Mesenteric fat pad (tissue), 1 donor: Measurements from ENCODE around the gene KIAA1755. TPM values are rescaled to one million over a fixed set of nuclear protein-coding genes. Genes with fewer than 3 reads are reported as not detected.
A peak's percentile ranks its signal among the peaks of the same experiment; 100 is the strongest.

ENCODE experiments used
- DNase-seq: peaks from one replicate; pipeline ENCODE4 v3.0.0-alpha.2; 2020; ENCODE audit warnings: low spot score
- total RNA-seq: library from RNA; stranded (reverse); fragmentation: NEBNext Ultra II Directional; extraction: Animal tissue kit (Norgen Biotek cat#: 25700); gene quantifications from one replicate; pipeline ENCODE4 v1.2.1, GENCODE V29; 2021
- donor health status: DM: yes; HTN: yes; CAD: no.

The KIAA1755 gene
- total RNA-seq, 1 donor from 2014 or later, result 5.6 TPM

DNA sequence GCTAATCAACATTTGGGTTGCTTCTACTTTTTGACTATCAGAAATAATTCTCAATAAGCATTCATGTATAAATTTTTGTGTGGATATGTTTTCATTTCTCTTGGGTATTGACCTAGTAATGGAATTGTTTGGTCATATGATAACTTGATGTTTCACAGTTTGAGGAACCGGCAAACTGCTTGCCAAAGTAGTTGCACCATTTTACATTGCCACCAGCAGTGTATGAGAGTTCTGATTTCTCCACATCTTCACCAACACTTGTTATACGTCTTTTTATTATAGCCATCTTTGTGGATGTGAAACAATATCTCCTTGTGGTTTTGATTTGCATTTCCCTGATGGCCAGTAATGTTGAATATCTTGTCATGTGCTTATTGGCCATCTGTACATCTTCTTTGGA is 52.9 kb downstream of the KIAA1755 start:
- no peak for DNase-seq

DNA sequence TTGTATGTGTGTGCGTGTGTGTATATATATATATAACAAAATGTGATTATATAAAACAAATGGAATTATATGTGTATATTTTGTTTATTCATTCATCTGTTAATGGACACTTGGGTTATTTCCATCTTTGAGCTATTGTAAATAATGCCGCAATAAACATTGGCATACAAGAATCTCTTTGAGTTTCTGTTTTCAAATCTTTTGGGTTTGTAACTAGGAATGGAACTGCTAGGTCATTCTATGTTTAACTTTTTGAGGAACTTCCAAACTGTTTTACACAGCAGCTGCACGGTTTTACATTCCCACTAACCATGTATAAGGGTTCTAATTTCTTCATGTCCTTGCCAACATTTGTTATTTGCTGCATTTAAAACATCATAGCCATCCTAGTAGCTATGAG is 55.5 kb downstream of the KIAA1755 start:
- DNase-seq, result no peak

DNA sequence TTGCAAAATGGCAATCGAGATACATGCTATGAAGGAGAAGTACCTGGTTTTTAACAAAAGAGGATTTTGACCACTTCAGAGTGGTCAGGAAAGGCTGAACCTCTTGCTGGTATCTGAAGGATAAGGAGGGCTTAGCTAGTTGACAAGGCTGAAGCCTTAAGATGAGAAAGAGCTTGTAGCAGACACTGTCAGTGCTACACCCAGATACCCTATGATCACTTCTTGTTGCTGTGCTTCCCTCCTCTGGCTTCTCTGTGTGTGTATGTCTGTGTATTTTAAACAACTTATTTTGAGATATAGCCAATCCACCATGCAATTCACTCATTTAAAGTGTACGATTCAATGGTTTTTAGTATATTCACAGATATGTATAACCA is 56.6 kb downstream of the KIAA1755 start:
- DNase-seq, result no peak

DNA sequence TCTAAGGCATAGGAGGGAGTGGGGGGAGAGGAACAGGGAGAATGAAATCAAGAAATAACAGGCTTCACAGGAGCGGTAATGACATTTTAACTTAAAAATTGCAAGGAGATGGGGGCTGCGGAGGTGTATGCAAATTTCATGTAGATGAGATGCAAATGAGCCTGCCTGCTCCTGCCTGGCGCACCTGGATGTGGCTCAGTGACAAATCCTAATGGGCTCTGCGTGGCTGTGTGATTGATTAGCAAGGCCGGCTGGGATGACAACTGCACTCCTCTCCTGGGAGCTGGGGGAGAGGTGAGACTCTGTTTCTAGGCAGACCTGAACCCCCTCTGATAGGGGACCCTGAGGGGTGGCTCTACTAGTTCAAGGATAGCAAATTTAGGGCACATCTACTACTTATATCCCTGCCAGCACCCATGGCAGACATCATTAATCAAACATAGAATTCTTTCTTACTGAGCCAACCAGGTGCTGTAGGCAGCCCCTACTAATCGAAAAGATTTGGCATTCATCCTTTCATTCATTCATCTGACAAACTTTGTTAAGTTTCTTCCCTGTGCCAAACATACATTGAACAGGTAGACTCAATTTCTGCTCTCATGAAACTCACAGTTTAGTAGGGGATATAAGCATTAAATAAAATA is 57.1 kb downstream of the KIAA1755 start:
- DNase-seq, result peak; percentile 77

DNA sequence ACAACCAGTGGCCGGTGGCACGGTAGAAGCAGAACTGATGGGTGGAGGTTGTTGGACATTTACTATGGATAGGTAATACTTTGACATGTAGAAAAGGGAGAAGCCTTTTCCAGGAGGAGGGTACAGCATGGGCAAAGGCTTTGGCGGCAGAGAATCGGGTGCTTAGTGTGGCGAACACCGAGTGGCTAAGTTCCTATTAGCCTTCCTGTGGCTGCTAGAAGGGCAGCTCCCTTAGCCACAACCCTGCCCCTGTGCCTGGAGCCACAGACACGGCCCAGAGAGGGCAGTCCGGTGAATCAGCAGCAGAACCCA is 57.6 kb downstream of the KIAA1755 start:
- DNase-seq, result peak; percentile 43

DNA sequence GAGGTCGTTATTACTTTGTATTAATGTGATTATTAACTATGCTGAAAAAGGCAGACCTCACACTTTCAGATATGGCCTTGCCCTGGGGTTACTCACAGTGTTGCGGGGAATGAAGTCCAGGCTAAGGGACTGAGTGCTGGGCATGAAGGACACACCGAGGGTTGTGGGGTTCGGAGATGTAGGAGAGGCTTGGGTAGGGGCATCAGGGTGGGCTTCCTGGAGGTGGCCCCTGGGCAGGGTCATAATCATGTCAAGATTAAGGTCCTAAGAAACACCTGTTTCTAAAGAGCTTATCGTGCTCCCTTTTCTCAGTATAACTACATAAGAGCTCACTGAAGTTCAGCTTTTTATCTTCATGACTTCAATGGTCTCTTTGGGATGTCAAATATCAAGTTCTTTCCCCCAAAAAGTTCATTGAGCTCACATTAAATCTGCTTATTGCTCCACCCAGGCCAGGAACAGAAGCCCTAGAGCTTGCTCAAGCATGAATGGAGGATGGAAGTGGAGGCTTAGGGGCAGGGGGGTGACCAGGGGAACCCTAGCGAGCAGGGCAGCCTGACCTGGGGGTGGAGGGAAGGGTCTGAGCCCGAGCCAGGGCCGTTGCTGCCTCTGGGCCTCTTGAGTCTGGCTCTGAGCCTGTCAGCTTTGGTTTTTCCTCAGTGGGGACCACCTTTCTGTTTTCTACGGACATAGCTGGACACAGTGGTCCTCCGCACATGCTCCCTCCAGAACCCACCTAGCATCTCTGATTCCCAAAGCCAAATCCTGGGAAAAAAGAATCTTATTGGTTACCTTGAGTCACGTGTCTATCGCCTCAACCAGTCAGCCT is 58.2 kb downstream of the KIAA1755 start:
- peak; percentile 64 for DNase-seq

DNA sequence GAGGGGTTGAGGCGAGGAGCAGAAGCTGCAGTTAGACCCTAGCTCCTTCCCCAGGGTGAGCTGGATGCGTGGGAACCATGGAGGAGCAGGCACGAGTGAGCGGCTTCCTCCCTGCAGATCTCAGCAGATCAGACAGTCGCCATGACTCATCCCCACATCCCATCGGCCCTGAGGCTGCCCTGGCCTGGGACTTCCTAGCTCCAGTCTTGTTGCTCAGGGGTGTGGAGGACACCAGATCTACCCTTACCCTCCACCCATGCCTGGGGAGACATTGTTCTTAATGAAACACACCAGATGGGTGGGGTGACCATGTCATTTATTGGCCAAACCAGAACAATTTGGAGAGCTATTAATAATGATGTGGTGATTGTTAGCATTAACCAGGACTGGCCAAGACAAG is 59.2 kb downstream of the KIAA1755 start:
- DNase-seq, result peak; percentile 88

DNA sequence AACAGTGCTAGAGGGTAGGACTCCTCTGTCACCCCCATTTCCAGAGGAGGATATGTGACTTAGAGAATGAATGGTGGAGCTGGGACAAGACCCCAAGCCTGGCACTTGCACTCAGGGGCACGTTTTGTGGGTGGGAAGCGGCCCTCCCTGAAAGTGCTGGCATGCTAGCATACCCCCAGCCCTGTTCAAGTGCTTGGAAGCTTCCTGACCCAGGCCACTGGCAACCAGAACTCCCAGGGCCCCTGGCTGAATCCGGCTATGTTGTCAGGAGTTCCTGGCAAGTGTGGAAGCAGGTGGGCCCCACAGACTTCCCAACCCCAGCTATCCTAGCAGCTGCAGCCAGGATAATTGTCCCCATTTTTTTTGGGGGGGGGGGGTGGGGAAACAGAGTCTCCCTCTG is 59.9 kb downstream of the KIAA1755 start:
- peak; percentile 62 for DNase-seq

DNA sequence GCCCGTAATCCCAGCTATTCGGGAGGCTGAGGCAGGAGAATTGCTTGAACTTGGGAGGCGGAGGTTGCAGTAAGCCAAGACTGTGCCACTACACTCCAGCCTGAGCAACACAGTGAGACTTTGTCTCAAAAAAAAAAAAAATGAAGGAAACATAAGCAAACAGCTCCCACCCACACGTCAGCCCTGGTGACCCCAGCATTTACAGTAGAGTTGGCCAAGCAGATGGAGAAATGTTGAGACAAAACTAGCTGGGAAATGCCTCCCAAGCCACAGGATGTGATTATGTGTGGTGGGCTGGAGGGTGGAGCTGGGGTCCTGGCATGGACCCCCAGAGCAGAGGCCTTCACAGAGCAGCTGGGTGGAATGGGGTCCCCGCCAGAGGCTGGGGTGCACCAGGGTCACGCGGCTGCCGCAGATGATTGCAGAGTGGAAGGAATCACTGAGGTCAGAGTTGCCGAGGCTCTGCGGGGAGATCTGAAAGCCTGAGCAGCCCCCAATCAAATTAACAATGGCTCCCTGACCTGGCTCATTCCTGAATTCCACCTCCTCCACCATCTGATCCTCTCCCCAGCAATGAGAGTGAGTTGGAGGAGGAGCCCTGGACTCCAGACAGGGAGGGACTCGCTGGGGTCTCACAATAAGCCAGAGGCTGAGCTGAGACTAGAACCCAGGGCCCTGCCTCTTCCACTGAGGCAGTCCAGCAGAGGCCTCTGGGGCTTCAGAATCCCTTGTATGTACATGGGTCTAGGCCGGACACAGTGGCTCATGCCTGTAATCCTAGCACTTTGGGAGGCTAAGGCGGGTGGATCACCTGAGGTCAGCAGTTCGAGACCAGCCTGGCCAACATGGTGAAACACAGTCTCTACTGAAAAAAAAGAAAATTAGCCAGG is 60.8 kb downstream of the KIAA1755 start:
- peak; percentile 62 for DNase-seq

DNA sequence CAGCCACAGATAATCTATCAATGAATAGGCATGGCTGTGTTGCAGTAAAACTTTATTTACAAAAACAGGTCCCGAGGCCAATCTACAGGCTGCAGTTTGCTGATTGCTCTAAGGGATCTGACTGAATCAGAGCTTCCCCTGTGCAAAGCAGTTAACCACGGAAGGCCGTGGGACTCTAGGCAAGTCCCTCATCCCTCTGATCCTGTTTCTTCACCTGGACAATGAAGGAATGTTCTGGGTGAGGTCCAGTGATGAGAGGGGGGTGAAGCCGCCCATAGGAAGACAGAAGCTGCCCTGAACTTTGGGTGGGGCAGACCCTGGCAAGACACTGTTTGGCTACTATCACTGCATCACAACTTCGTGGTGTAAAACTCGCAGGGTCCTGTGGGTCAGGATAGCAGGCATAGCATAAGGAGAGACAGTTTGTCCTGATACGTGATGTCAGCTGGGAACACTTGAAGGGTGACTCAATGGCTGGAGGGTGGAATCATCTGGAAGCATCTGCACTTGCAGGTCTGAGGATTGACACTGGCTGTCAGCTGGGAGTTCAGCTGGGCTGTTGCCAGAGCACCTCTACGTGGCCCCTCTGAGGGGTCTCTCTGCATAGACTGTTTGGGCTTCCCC is 62.2 kb downstream of the KIAA1755 start:
- peak; percentile 62 for DNase-seq

DNA sequence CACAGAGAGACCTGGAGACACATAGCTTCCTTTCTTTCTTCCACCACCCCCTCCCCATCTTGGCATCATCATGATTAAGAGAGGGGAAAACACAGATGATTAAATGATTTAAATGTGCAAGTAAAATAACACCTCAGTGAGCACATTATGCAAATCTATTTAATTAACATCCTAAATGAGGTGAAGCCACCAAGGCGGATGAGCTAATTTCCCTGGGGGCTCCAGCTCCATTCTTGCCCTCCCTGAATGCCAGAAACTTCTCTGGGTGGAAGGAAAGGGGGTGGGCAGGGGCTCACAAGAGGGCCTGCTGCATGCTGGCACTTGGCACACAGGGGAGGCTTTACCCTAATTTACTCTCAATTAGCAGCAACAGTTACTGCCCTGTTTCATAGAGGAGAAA is 62.9 kb downstream of the KIAA1755 start:
- peak; percentile 24 for DNase-seq

DNA sequence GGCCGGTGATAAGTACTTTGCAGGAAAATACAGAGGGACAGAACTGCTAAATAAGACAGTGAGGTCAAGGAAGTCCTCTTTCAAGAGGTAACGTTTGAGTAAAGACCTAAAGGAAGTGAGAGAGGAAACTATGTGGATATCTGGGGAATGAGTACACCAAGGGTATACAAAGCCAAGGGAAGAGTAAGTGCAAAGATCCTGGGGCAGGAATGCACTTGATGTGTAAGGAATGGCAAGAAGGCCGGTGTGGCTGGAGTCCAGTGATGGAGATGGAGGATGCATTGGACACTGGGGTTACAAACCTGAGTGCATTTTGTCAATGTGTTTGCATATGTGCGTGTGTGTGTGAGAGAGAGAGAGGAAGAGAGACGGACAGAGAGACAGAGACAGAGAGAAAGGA is 63.3 kb downstream of the KIAA1755 start:
- peak; percentile 6 for DNase-seq

DNA sequence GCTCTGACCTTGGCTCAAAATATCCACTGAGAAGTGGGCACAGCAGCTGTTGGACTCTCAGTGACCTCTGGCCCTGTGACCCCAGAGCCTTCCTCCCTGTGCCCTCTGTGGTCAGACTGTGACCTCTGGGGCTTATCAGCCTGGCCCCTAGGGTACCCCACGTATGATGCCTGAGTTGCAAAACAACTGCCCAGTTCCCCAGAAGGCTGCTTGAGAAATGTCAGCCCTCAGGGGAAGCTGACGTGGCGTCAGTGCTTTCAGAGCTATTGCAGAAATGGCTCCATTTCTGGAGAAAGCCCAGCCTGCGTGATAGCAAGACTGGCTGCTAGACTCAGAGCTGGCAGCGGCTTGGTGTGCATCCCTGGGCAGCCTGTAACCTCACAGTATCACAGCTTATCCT is 63.9 kb downstream of the KIAA1755 start:
- DNase-seq, result peak; percentile 91

DNA sequence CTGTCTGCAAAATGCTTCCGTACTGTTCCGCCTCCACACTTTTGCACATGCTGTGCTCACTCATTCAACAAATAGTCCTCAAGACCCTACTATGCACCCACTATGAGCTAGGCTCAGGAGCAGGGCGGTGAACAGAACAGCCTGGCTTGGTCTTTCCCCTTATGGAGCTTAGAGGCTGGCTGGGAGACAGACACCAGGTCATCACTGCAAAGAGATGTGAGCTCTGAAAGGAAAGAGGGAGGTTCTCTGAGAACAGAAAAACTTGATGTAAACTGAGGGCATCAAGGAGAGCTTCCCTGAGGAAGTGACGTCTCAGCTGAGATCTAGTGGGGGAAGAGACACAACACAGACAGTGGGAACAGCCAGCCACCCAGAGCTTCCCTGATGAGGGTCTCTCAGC is 64.5 kb downstream of the KIAA1755 start:
- DNase-seq, result peak; percentile 75

DNA sequence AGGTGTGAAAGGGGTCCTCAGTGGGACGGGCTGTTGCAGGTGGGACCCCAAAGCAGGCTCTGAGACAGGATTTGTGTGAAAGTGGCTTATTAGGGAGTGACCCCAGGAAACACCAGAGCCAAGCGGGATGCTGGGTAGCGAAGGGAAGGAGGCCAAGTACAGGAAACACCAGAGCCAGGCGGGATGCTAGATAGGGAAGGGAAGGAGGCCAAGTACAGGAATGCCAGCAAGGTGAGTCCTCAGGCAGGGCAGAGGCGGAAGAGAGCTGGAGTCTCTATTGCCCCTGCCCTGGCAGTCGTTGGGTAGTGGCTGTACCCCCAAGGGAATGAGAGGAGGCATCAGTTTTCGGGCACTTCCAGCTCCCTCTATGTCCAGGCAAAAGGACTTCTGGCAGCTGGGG is 65.0 kb downstream of the KIAA1755 start:
- DNase-seq, result peak; percentile 77

DNA sequence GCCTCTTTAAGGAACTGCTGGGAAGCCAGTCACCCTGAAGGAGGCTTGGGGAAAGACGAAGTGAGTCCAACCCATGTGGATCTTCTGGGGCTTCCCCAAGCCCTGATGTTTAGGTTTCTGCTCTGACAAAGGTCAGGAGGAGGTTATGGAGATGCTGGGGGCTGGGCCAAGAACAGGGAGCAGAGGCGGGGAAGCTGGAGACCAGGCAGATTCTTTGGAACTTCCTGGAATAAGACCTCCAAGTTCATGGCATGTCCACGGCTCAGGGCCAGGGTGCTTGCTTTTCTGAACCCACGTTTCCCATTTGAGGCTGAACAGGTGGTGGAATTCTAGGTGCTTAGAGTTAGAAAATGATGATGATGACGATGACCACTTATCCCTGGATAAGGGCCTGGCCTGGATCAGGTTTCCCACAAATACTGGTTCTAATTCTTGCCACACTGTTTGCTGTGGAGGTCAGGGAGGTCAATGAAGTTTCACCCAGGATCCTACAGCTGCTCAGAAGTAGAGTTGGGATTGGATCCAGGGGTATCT is 65.5 kb downstream of the KIAA1755 start:
- peak; percentile 64 for DNase-seq

DNA sequence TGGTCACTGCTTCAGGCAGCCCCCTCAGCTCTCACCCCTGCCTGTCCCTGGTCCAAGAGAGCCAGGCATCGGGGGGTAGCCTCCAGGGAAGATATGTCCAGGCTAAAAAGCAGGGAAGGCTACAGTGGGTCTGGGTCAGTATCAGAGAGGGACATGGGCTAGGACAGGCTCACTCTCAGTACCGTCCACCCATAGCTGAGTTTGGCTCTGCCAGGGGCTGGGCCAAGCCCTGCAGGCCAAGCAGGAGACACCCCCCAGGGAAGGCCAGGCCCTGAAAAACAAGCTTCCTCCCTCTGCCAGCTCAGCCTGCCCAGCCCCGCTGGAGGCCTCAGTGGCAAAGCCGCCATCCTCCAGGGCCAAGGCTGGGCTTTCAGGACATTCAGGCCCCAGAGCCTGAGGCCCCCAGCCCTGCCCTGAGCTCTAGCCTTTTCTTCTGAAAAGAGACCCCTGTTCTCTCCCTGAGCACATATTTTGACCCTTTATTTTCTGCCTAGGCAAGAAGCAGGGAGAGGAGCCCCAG is 66.9 kb downstream of the KIAA1755 start:
- DNase-seq, result peak; percentile 76

DNA sequence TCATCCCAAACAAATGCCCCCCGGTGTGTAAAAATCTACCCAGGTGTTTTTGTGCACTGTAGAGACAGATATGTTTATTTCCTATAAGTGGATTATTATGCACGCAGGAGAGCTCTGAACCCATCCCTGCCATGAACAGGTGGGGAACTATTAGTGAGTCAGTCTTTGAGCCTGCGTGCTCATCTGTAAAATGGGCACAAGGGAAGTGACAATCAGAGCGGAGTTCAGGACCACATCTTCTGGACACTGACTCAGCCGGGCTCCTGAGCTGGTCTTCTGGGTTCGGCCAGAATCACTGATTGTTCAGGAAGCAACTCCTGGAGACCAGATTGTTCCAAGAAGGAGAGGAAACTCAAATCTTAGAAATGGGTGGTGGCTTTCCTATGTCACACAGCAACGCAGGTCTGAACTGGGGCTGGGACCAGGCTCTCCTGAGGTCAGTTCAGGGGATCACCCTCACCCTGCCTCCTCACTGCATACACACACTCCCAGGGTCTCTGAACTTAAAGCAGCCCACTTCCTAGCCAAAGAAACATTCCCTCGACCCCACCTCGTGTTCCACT is 68.1 kb downstream of the KIAA1755 start:
- DNase-seq, result peak; percentile 65

DNA sequence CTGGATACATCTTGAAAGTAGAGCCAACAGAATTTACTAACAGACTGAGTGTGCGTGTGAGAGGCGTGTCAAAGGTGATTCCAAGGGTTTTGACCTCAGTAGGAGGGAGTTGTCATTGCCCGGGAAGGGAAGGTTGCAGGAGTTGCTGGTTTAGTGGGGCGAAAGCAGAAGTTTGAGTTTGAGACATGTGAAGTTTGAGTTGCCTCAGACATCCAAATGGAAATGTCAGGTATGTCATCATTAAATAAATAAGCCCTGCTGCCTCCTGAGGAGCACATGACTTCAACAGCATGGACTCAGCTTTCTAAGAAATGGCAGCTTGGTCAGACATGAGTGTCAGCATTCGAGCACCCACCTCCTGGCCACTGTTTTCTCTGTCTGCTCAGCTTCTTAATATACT is 68.9 kb downstream of the KIAA1755 start:
- peak; percentile 28 for DNase-seq

DNA sequence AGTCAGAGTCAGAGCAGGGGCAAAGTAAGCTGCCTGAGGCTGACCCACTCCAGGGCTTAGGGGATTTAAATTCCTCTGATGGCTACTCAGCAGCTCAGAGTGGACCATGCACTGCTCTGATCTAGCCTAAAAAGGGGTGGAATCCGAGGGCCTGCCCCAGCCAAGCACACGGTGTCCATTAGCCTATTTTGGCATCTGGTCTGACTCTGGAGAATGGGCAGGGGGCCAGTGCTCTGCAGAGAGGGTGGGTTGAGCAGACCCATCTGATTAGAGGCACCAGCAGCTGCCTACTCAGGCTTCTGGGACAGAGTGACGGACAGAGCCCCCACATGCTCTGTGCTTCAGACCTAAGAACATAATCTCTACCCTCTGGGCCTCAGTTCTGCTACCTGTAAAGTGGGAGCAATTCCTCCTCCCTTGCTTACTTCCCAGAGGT is 69.6 kb downstream of the KIAA1755 start:
- peak; percentile 89 for DNase-seq

DNA sequence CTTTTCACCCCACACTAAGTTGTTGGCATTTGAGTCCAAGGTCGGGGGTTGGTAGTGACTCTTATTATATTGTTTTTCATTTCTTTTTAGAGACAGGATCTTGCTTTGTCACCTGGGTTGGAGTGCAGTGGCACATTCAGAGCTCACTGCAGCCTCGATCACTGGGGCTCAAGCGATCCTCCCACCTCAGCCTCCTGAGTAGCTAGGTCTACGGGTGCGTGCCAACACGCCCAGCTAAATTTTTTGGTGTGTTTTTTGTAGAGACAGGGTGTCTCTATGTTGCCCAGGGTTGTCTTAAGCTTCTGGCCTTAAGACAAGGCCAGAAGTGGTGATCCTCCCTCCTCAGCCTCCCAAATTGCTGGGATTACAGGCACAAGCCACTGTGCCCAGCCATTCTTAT is 70.4 kb downstream of the KIAA1755 start:
- DNase-seq, result peak; percentile 74
